Measurements from ENCODE around the gene GABBR2. TPM values are rescaled to one million over a fixed set of nuclear protein-coding genes. Genes with fewer than 3 reads are reported as not detected.

The GABBR2 gene
- total and polyA plus RNA-seq, 12 donors: under 0.01 to 1.3 (median 0.45) TPM

DNA sequence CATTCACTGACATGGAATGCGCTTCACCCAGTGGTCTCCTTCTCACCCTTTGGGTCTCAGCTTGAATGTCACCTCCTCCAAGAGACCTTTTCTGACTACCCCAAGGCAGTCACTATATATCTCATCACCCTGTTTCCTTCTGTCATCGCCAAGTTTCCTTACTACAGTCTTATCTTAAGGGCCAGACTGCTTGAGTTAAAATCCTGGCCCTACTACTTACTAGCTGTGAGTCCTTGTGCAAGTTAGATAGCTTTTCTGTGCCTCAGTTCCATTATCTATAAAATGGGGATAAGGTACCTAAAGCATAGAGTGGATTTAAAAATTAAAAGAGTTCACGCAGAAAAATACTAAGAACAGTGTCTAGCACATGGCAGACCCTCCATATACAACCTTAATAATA is 132.4 kb downstream of the GABBR2 start:
- intact Hi-C loops (cut with DNase I): no loop called here
- H3K27ac ChIP-seq: no peak overlapping the region
- TF ChIP-seq, protein P1, sequence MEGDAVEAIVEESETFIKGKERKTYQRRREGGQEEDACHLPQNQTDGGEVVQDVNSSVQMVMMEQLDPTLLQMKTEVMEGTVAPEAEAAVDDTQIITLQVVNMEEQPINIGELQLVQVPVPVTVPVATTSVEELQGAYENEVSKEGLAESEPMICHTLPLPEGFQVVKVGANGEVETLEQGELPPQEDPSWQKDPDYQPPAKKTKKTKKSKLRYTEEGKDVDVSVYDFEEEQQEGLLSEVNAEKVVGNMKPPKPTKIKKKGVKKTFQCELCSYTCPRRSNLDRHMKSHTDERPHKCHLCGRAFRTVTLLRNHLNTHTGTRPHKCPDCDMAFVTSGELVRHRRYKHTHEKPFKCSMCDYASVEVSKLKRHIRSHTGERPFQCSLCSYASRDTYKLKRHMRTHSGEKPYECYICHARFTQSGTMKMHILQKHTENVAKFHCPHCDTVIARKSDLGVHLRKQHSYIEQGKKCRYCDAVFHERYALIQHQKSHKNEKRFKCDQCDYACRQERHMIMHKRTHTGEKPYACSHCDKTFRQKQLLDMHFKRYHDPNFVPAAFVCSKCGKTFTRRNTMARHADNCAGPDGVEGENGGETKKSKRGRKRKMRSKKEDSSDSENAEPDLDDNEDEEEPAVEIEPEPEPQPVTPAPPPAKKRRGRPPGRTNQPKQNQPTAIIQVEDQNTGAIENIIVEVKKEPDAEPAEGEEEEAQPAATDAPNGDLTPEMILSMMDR (IDR thresholded peaks at IDR 0.05): no peak
- DNase-seq: no peak
- H3K4me3 ChIP-seq: no peak overlapping the region
- no peaks in the 10 kb centered on the region for H3K9me3 ChIP-seq
- peaks cover 0 to 14% (median 0%) of the 10 kb centered on the region in 9 donors for H3K4me1 ChIP-seq
- ATAC-seq: no peak
- H3K27me3 ChIP-seq: peaks cover 0 to 38% (median 16%) of the 10 kb centered on the region in 7 donors
- no peaks in the 10 kb centered on the region for H3K36me3 ChIP-seq
- 81 to 89% methylated on average over 3 of the region's 3 CpGs for WGBS, 2 donors

DNA sequence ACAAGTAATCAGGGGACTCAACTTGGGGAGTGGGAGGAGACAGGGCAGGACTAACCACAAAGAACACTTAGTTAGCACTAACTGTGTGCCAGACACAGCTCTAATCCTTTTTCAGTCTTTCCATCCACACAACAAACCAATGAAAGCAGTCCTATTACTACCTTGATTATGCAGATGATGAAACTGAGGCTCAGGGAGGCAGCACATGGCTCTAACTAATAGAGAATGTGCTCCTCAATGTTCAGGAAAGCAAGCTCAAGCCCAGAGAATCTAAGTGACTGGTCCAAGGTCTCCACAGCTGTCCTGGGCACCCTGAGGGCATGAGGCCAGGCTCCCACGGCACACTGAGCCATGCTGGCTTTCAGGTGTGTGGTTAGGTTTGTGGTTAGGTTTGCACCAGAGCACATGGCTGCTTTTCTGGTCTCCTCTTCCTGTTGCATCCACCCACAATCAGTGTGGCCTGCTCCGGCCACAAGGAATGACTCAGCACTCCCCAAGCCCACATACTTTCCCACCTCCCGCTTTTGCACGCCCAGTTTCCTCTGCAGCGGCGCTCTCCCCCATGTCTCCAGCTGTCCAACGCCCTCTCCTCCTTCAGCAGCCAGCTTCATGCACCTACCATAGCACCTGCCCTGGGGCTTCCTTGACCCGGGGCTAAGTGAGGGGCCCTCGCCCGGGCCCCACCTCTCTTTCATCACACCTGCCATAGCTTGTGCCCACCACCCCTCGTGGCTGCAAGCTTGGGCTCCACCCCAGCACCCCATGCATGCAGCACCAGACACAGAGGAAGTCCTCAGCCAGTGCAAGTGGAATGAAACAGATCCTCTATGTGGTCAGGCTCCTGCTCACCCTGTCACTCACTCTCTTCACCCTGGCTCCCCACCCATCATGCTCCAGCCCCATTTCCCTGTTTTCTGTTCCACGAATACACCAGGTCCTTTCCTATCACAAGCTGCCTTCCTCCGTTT is 133.1 kb downstream of the GABBR2 start:
- WGBS, 2 donors: 62 to 71% methylated on average over 13 of the region's 13 CpGs
- Histone ChIP-seq H3K36me3 (no peaks in the 10 kb centered on the region), H3K27me3 (peaks cover 0 to 33% (median 15%) of the 10 kb centered on the region in 7 donors), H3K27ac (no peak overlapping the region), H3K4me3 (no peak overlapping the region), H3K4me1 (peaks cover 0 to 14% (median 0%) of the 10 kb centered on the region in 9 donors), H3K9me3 (no peaks in the 10 kb centered on the region)
- no peak for ATAC-seq
- intact Hi-C loops (cut with DNase I): no loop called here
- DNase-seq: no peak
- TF ChIP-seq, protein P1 (IDR thresholded peaks at IDR 0.05): no peak

DNA sequence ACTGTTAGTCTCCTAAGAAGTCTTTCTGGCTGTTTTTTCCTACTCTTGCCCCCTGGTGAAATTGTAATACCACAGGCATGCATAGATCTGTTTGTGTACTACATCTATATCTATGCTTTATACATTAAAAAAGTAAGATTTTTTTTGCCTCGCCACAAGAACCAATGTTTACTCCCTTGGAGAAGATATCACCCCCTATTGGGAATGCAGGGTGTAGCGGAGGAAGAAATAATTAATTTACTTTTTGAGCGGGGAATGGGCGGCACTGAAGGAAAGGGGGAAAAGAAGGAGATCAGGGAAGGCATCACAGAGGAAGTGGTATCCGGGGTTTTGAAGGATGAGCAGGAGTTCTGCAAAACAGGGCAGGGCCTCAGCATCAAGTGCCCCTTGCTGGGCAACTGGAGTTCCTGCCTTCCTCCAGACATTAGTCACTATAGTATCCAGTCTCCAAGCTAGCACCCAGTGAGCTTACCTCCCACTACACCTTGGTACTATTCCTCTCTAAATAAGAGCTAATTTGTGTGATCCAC is 134.9 kb downstream of the GABBR2 start:
- Histone ChIP-seq H3K9me3 (no peaks in the 10 kb centered on the region), H3K27ac (no peak overlapping the region), H3K36me3 (no peaks in the 10 kb centered on the region), H3K27me3 (peaks cover 0 to 21% (median 8%) of the 10 kb centered on the region in 7 donors), H3K4me1 (peaks cover 0 to 14% (median 0%) of the 10 kb centered on the region in 9 donors), H3K4me3 (no peak overlapping the region)
- 84 to 92% methylated on average over 5 of the region's 5 CpGs for WGBS, 2 donors
- ATAC-seq (no peak), DNase-seq (no peak)
- TF ChIP-seq, protein P1 (IDR thresholded peaks at IDR 0.05): no peak
- intact Hi-C loops (cut with DNase I): no loop called here

DNA sequence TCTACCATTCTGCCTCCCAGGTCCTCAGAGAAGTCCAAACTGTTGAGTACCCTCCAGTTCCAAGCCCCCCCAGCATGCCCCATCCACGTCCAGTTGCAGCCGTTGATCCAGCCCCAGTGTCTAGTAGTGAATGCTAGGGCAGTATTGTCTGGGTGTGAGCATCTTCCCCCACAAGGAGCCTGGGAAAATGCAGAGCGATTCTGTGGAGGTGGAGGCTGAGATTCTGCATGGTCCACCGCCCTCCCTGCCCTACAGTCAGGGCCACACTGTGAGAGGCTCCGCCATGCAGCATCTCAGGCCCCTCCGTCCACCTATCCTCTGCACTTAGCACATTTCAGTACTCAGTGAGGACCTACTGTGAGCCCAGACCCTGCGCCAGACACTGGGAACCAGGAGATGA is 135.9 kb downstream of the GABBR2 start:
- intact Hi-C loops (cut with DNase I): no loop called here

More for the DNA sequence above, 135.9 kb downstream of the GABBR2 start:
- peaks cover 0 to 14% (median 0%) of the 10 kb centered on the region in 9 donors for H3K4me1 ChIP-seq
- DNase-seq (no peak), ATAC-seq (no peak)
- no peaks in the 10 kb centered on the region for H3K9me3 ChIP-seq
- H3K27me3 ChIP-seq: peaks cover 0 to 15% (median 8%) of the 10 kb centered on the region in 7 donors
- no peak overlapping the region for H3K4me3 ChIP-seq
- WGBS, 2 donors: 79 to 86% methylated on average over 7 of the region's 7 CpGs
- TF ChIP-seq, protein P1 (IDR thresholded peaks at IDR 0.05): no peak
- no peak overlapping the region for H3K27ac ChIP-seq
- H3K36me3 ChIP-seq: no peaks in the 10 kb centered on the region
